ENCODE results near the gene TOMM20. TPM values are rescaled to one million over a fixed set of nuclear protein-coding genes. Genes with fewer than 3 reads are reported as not detected.

Gene TOMM20
- total and polyA plus RNA-seq, 9 of the 15 experiments (the other 6 are each of a cell fraction or from before 2014, with no cell fraction given) = 70.6 to 334 (median 159) TPM

GRCh38 chr1:235090406-235091069, 38.1 kb downstream of the TOMM20 start (continued):
- no peak for TF ChIP-seq TGIF2 (CRISPR knock-in tag; IDR thresholded peaks at IDR 0.05)
- no peak for TF ChIP-seq SMAD1 (IDR thresholded peaks at IDR 0.05; ENCODE audit: low read depth, low read length, partially characterized antibody)
- no peak for TF ChIP-seq NONO (IDR thresholded peaks at IDR 0.05; ENCODE audit: low read depth in 2 of 2, low read length in 1 of 2)
- no peak for TF ChIP-seq POLR3G (IDR thresholded peaks at IDR 0.05; ENCODE audit: extremely low read depth, insufficient read length, insufficient replicate concordance)
- 0 out of 2 replicates have a peak, but pooled peaks have one; percentile 34 for TF ChIP-seq ZBED1 (IDR thresholded peaks at IDR 0.05)
- TF ChIP-seq, protein P1, sequence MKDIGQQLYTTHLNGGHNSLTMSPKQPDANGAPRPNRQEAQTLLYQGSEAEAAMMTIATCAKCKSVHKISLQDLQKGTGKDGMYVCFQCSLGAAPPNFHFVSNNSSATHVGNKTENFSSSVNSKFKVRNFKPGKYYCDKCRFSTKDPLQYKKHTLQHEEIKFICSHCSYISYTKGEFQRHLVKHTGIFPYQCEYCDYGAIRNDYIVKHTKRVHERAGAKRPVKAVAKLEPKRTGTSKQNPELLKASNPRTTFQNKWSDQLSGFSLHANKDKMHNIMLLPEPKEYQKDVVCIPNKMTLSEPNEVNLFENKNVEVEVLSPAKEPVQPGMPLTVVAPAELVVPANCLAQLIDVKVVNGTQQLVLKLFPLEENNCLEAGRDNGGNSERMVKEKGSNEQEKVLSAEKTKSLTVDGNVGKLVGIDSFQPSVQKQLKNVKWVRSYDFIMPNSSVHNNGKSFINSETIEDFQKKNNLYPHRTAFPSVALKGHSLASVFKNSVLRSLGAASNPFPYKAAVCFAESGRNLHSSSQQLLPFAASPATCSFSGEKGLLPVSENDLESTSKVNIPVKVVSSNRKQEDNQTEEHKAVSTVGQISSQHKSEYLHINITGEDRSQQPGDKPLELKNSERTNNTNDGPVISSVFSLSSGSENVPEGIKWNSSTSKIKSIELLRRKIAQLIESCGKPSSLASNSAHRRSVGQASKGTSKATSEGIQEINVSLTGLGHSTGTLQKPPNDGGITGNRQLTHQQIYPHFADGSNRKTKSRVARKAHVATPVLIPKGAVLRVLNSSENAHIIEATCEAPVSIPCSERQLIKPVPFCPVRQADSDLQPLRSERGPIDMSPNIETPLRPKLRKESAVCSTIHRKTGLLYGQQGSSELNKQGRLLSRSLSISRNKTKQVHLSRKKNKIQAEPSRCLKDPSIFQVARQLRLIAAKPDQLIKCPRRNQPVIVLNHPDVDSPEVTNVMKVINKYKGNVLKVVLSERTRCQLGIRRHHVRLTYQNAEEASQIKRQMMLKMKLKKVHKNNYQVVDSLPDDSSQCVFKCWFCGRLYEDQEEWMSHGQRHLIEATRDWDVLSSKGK (CRISPR knock-in tag; IDR thresholded peaks at IDR 0.05) = no peak
- peak; percentile 76 for TF ChIP-seq ARID1B (IDR thresholded peaks at IDR 0.05)
- TF ChIP-seq DIDO1 (tag; IDR thresholded peaks at IDR 0.05; ENCODE audit: low read depth) = peak; percentile 66
- peak; percentile 88 for TF ChIP-seq CXXC5 (CRISPR knock-in tag; IDR thresholded peaks at IDR 0.05)
- TF ChIP-seq RBFOX2 (IDR thresholded peaks at IDR 0.05; ENCODE audit: low read depth, low read length) = no peak
- TF ChIP-seq NFRKB (IDR thresholded peaks at IDR 0.05; ENCODE audit: low read depth) = no peak
- no peak for TF ChIP-seq NR1H2 (CRISPR knock-in tag; IDR thresholded peaks at IDR 0.05)
- TF ChIP-seq CBX1 (IDR thresholded peaks at IDR 0.05; ENCODE audit: low read depth) = no peak
- no peak for TF ChIP-seq SUPT5H (IDR thresholded peaks at IDR 0.05)
- no peak for TF ChIP-seq SAP30 (IDR thresholded peaks at IDR 0.05; ENCODE audit: borderline replicate concordance, insufficient read depth, low read depth, low read length, poor library complexity, severe bottlenecking)
- TF ChIP-seq NFE2 (IDR thresholded peaks at IDR 0.05; ENCODE audit: low read depth) = peak; percentile 92
- TF ChIP-seq SAFB2 (IDR thresholded peaks at IDR 0.05; ENCODE audit: borderline replicate concordance, low read depth, low read length, severe bottlenecking) = no peak
